Measurements from ENCODE around the gene CHURC1.
A peak's percentile ranks its signal among the peaks of the same experiment; 100 is the strongest.

The CHURC1 gene

GRCh38 chr14:64914237-64915028 lies at the start of gene CHURC1:
CHURC1 (plus strand) TSS chr14:64914455; CDS start chr14:64914496, 41 bp downstream.
- peak; percentile 98 for DNase-seq

GRCh38 chr14:64865109-64865508 lies 49.1 kb upstream of the CHURC1 start:
- DNase-seq = no peak

GRCh38 chr14:64865992-64866391 lies 48.3 kb upstream of the CHURC1 start:
- DNase-seq = no peak

- DNase-seq = no peak
Measured at GRCh38 chr14:64867182-64867581, 47.1 kb upstream of the CHURC1 start.

- DNase-seq = no peak
Measured at GRCh38 chr14:64868379-64868778, 45.9 kb upstream of the CHURC1 start.

GRCh38 chr14:64868841-64869240 lies 45.4 kb upstream of the CHURC1 start:
- DNase-seq = no peak

- DNase-seq = no peak
Measured at GRCh38 chr14:64870160-64870559, 44.1 kb upstream of the CHURC1 start.

- no peak for DNase-seq
Measured at GRCh38 chr14:64871344-64871743, 42.9 kb upstream of the CHURC1 start.

- DNase-seq = no peak
Measured at GRCh38 chr14:64873506-64874219, 40.6 kb upstream of the CHURC1 start.

GRCh38 chr14:64875350-64875749 lies 38.9 kb upstream of the CHURC1 start:
- DNase-seq = no peak

- DNase-seq = no peak
Measured at GRCh38 chr14:64877846-64878245, 36.4 kb upstream of the CHURC1 start.

- peak in 1 of 2 donors; percentile 3 for DNase-seq
Measured at GRCh38 chr14:64878837-64879634, 35.2 kb upstream of the CHURC1 start.

GRCh38 chr14:64879635-64880220 lies 34.5 kb upstream of the CHURC1 start, which contains the start of gene SPTB:
SPTB (minus strand) TSS chr14:64879907; CDS start chr14:64823094, 56,813 bp downstream.
- DNase-seq = peak; percentile 69 to 77

GRCh38 chr14:64880221-64881121 lies 33.8 kb upstream of the CHURC1 start:
- peak; percentile 65 to 76 for DNase-seq

GRCh38 chr14:64885559-64885958 lies 28.7 kb upstream of the CHURC1 start:
- no peak for DNase-seq

GRCh38 chr14:64889352-64889751 lies 24.9 kb upstream of the CHURC1 start:
- DNase-seq = no peak

- DNase-seq = no peak
Measured at GRCh38 chr14:64891173-64891838, 22.9 kb upstream of the CHURC1 start.

GRCh38 chr14:64891839-64892375 lies 22.3 kb upstream of the CHURC1 start:
- DNase-seq = peak in 1 of 2 donors; percentile 30

- no peak for DNase-seq
Measured at GRCh38 chr14:64899958-64900357, 14.3 kb upstream of the CHURC1 start.

- DNase-seq = no peak
Measured at GRCh38 chr14:64906022-64906421, 8.2 kb upstream of the CHURC1 start.
